ENCODE data around the gene EPC2. TPM values are rescaled to one million over a fixed set of nuclear protein-coding genes. Genes with fewer than 3 reads are reported as not detected.

EPC2 gene
- total RNA-seq, 1 experiment from 2014 or later: 19.6 TPM

- CTCF ChIA-PET: no interaction called here
- no peak overlapping the region for H3K4me2 ChIP-seq (ENCODE audit: low read length)
- TF ChIP-seq SIN3A (IDR thresholded peaks at IDR 0.05; ENCODE audit: low read depth): no peak
- no peak for TF ChIP-seq MAX (IDR thresholded peaks at IDR 0.05)
- no peak for TF ChIP-seq CBX3 (IDR thresholded peaks at IDR 0.05; ENCODE audit: low read depth)
- TF ChIP-seq POLR2AphosphoS5 (IDR thresholded peaks at IDR 0.05; ENCODE audit: low read depth, low read length): no peak
- no peak for TF ChIP-seq ELF1 (IDR thresholded peaks at IDR 0.05; ENCODE audit: borderline replicate concordance, low read depth)
- no peak for TF ChIP-seq ZNF274 (IDR thresholded peaks at IDR 0.05; ENCODE audit: low read depth, low read length)
- TF ChIP-seq ZBTB33 (IDR thresholded peaks at IDR 0.05; ENCODE audit: extremely low read depth, insufficient replicate concordance, low read length): no peak
These were observed 6.0 kb upstream of the EPC2 start for GRCh38 chr2:148638543-148638942.

GRCh38 chr2:148640767-148641166 is 3.8 kb upstream of the EPC2 start:
- H2AFZ ChIP-seq (ENCODE audit: low read depth, low read length, poor library complexity, severe bottlenecking): no peak overlapping the region
- H3K27ac ChIP-seq (ENCODE audit: low read depth, low read length): no peak overlapping the region
- ATAC-seq: no peak
- no peak overlapping the region for H3K4me2 ChIP-seq (ENCODE audit: low read length)
- no peak overlapping the region for H3K9ac ChIP-seq (ENCODE audit: low read length)
- RAD21 ChIA-PET (ENCODE audit: low non-redundant PET in 1 of 2, low total read pairs in 2 of 2, uncharacterized antibody in 2 of 2, unreplicated experiment in 2 of 2): no interaction called here
- H3K4me1 ChIP-seq (ENCODE audit: control insufficient read depth in 1 of 2, insufficient read depth in 2 of 2, low read length in 2 of 2): peaks cover 20 to 25% of the 10 kb centered on the region in 2 experiments
- DNase-seq (ENCODE audit: low read depth, low spot score): no peak
- H3K4me3 ChIP-seq (replicated peaks in 1 of 2; ENCODE audit: low read depth in 1 of 2, low read length in 2 of 2): no peak overlapping the region
- H3K27me3 ChIP-seq (ENCODE audit: insufficient read depth, low read length): no peaks in the 10 kb centered on the region
- H3K9me2 ChIP-seq (ENCODE audit: insufficient read depth): no peaks in the 10 kb centered on the region
- peaks cover 5% of the 10 kb centered on the region for H3K79me2 ChIP-seq (ENCODE audit: insufficient read depth, low read length)
- peaks cover 2% of the 10 kb centered on the region; the same call in 1 of the 2 replicates for H4K20me1 ChIP-seq (ENCODE audit: insufficient read depth)
- no peaks in the 10 kb centered on the region for H3K36me3 ChIP-seq (ENCODE audit: control insufficient read depth in 1 of 2, insufficient read depth in 2 of 2, low read length in 2 of 2)
- CTCF ChIA-PET: no interaction called here
- POLR2A ChIA-PET: no interaction called here
- peak; percentile 29; the same call in 1 of the 2 replicates for TF ChIP-seq RAD21 (IDR thresholded peaks at IDR 0.05; ENCODE audit: low read depth)
- TF ChIP-seq EGR1 (IDR thresholded peaks at IDR 0.05; ENCODE audit: low read depth): no peak
- BruUV-seq (replicated peaks): no TSS peak
- intact Hi-C loops (cut with micrococcal nuclease): loop anchor here (5.0 kb wide), 1 partner anchor 347 kb away; no protein-coding TSS in a partner anchor
- no peaks in the 10 kb centered on the region for H3K9me3 ChIP-seq (ENCODE audit: control insufficient read depth in 1 of 2, insufficient read depth in 1 of 2, low read depth in 1 of 2, low read length in 2 of 2)

More at GRCh38 chr2:148638543-148638942, 6.0 kb upstream of the EPC2 start:
- intact Hi-C loops (cut with micrococcal nuclease): no loop called here
- Histone ChIP-seq H3K27ac (ENCODE audit: low read depth, low read length) (no peak overlapping the region), H3K79me2 (ENCODE audit: insufficient read depth, low read length) (no peaks in the 10 kb centered on the region), H3K36me3 (ENCODE audit: control insufficient read depth in 1 of 2, insufficient read depth in 2 of 2, low read length in 2 of 2) (no peaks in the 10 kb centered on the region), H4K20me1 (ENCODE audit: insufficient read depth) (no peaks in the 10 kb centered on the region), H3K9me3 (ENCODE audit: control insufficient read depth in 1 of 2, insufficient read depth in 1 of 2, low read depth in 1 of 2, low read length in 2 of 2) (no peaks in the 10 kb centered on the region), H3K4me3 (replicated peaks in 1 of 2; ENCODE audit: low read depth in 1 of 2, low read length in 2 of 2) (no peak overlapping the region), H3K9ac (ENCODE audit: low read length) (no peak overlapping the region), H3K4me1 (ENCODE audit: control insufficient read depth in 1 of 2, insufficient read depth in 2 of 2, low read length in 2 of 2) (peaks cover 18% of the 10 kb centered on the region in 2 experiments), H2AFZ (ENCODE audit: low read depth, low read length, poor library complexity, severe bottlenecking) (no peak overlapping the region), H3K9me2 (ENCODE audit: insufficient read depth) (no peaks in the 10 kb centered on the region; the same call in 1 of the 2 replicates), H3K27me3 (ENCODE audit: insufficient read depth, low read length) (no peaks in the 10 kb centered on the region)
- no TSS peak for BruUV-seq (replicated peaks)
- ChIA-PET POLR2A (no interaction called here), RAD21 (ENCODE audit: low non-redundant PET in 1 of 2, low total read pairs in 2 of 2, uncharacterized antibody in 2 of 2, unreplicated experiment in 2 of 2) (no interaction called here)
- DNase-seq (ENCODE audit: low read depth, low spot score): no peak
- no peak for ATAC-seq

Measured in HCT116 (cell line).